ENCODE results near the gene SFXN5. TPM values are rescaled to one million over a fixed set of nuclear protein-coding genes. Genes with fewer than 3 reads are reported as not detected.

Gene SFXN5
- total RNA-seq, 1 donor from 2014 or later, result 4.7 TPM

GRCh38 chr2:73054980-73055379 lies 16.5 kb downstream of the SFXN5 start:
- no peak overlapping the region for H3K9ac ChIP-seq (ENCODE audit: low read depth in 1 of 3, low read length in 3 of 3)
- H3K27me3 ChIP-seq (ENCODE audit: control insufficient read depth in 3 of 3, insufficient read depth in 3 of 3, low read length in 3 of 3), result no peaks in the 10 kb centered on the region
- H3K27ac ChIP-seq (ENCODE audit: low read depth, low read length), result no peak overlapping the region
- H3K9me3 ChIP-seq (ENCODE audit: control insufficient read depth in 3 of 3, low read length in 3 of 3), result peaks cover 0 to 4% (median 0%) of the 10 kb centered on the region in 3 donors
- H3K4me3 ChIP-seq (ENCODE audit: low read length in 3 of 3), result no peak overlapping the region
- peaks cover 11 to 23% (median 20%) of the 10 kb centered on the region in 3 donors for H3K36me3 ChIP-seq (ENCODE audit: control insufficient read depth in 3 of 3, insufficient read depth in 3 of 3, low read length in 3 of 3)
- peaks cover 2 to 7% (median 6%) of the 10 kb centered on the region in 3 donors for H3K4me1 ChIP-seq (ENCODE audit: control insufficient read depth in 3 of 3, insufficient read depth in 3 of 3, low read length in 3 of 3)

GRCh38 chr2:73053316-73054114 lies 18.0 kb downstream of the SFXN5 start:
- Histone ChIP-seq H3K4me1 (ENCODE audit: control insufficient read depth in 3 of 3, insufficient read depth in 3 of 3, low read length in 3 of 3) (no peaks in the 10 kb centered on the region), H3K27me3 (ENCODE audit: control insufficient read depth in 3 of 3, insufficient read depth in 3 of 3, low read length in 3 of 3) (no peaks in the 10 kb centered on the region), H3K27ac (ENCODE audit: low read depth, low read length) (no peak overlapping the region), H3K36me3 (ENCODE audit: control insufficient read depth in 3 of 3, insufficient read depth in 3 of 3, low read length in 3 of 3) (peaks cover 11 to 23% (median 20%) of the 10 kb centered on the region in 3 donors), H3K9ac (ENCODE audit: low read depth in 1 of 3, low read length in 3 of 3) (no peak overlapping the region), H3K9me3 (ENCODE audit: control insufficient read depth in 3 of 3, low read length in 3 of 3) (peaks cover 0 to 4% (median 0%) of the 10 kb centered on the region in 3 donors), H3K4me3 (ENCODE audit: low read length in 3 of 3) (no peak overlapping the region)

GRCh38 chr2:73050121-73050545 lies 21.4 kb downstream of the SFXN5 start:
- no peak overlapping the region for H3K27ac ChIP-seq (ENCODE audit: low read depth, low read length)
- no peaks in the 10 kb centered on the region for H3K4me1 ChIP-seq (ENCODE audit: control insufficient read depth in 3 of 3, insufficient read depth in 3 of 3, low read length in 3 of 3)
- peaks cover 2 to 9% (median 3%) of the 10 kb centered on the region in 3 donors for H3K36me3 ChIP-seq (ENCODE audit: control insufficient read depth in 3 of 3, insufficient read depth in 3 of 3, low read length in 3 of 3)
- no peaks in the 10 kb centered on the region for H3K27me3 ChIP-seq (ENCODE audit: control insufficient read depth in 3 of 3, insufficient read depth in 3 of 3, low read length in 3 of 3)
- no peaks in the 10 kb centered on the region for H3K9me3 ChIP-seq (ENCODE audit: control insufficient read depth in 3 of 3, low read length in 3 of 3)
- no peak overlapping the region for H3K4me3 ChIP-seq (ENCODE audit: low read length in 3 of 3)
- H3K9ac ChIP-seq (ENCODE audit: low read depth in 1 of 3, low read length in 3 of 3), result no peak overlapping the region

DNA sequence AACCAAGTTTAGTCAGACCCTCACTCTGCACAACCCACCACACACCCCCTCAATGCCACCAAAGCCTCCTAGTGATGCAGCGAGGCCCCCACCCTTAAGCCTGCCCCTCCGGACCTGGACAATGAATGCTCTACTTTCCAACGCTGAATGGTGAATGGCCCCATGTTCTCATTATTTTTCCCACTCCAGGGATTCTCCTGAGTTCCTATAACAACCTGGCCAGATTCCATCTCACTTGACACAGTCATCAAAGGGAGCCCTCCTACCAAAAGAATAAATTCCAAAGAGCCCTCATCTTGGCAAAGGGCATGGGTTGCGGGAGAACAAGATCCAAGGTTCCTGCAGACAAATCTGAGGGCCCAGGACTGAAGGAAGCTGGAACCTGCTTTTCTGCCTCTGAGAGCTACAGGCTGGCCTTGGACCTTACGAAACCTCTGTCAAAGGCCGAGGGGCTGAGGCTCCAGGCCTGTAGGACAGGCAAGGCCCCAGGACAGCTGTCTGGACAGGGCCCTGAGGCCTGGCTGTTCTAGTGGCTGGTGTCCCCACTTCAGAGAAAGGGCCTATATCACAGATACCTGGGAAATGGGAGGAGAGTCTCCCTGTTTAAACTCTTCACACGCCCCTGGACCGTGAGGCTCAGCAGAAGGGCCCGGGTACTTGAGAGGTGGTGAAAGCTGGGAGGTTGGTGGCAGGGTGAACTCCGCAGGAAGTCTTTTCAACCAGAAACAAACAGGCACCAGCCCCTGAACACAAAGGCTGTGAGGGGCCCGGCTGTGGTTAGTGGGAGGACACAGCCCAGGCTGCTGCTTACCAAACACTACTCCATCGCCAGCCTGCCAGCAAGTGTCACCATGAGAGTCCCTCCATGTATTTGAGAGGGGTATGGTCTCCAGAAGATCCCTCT lies 27.3 kb downstream of the SFXN5 start:
- Histone ChIP-seq H3K36me3 (ENCODE audit: control insufficient read depth in 3 of 3, insufficient read depth in 3 of 3, low read length in 3 of 3) (peaks cover 0 to 9% (median 4%) of the 10 kb centered on the region in 3 donors), H3K27me3 (ENCODE audit: control insufficient read depth in 3 of 3, insufficient read depth in 3 of 3, low read length in 3 of 3) (no peaks in the 10 kb centered on the region), H3K9me3 (ENCODE audit: control insufficient read depth in 3 of 3, low read length in 3 of 3) (no peaks in the 10 kb centered on the region), H3K9ac (ENCODE audit: low read depth in 1 of 3, low read length in 3 of 3) (no peak overlapping the region), H3K27ac (ENCODE audit: low read depth, low read length) (no peak overlapping the region), H3K4me3 (ENCODE audit: low read length in 3 of 3) (no peak overlapping the region), H3K4me1 (ENCODE audit: control insufficient read depth in 3 of 3, insufficient read depth in 3 of 3, low read length in 3 of 3) (no peaks in the 10 kb centered on the region)

DNA sequence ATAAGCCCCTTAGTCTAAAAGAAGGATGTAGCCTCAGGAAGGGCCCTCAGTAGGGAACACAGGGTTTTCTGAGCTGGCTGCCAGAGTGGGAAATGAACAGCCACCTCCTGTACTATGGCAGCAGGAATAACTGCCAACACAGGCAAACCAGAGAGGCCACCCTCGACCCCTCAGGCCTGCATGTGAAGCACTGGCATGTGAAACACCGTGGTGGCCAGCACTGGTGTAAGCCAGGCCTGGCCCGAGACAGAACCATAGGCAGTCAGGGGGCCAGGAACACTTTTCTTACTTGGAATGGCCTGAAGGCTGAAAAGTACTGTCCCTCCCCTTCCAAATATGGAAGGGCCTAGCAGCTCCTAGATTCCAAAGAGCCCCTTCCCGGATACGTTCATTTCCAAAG lies 28.2 kb downstream of the SFXN5 start:
- Histone ChIP-seq H3K4me3 (ENCODE audit: low read length in 3 of 3) (no peak overlapping the region), H3K4me1 (ENCODE audit: control insufficient read depth in 3 of 3, insufficient read depth in 3 of 3, low read length in 3 of 3) (no peaks in the 10 kb centered on the region), H3K36me3 (ENCODE audit: control insufficient read depth in 3 of 3, insufficient read depth in 3 of 3, low read length in 3 of 3) (peaks cover under 1 to 10% (median 5%) of the 10 kb centered on the region in 3 donors), H3K27me3 (ENCODE audit: control insufficient read depth in 3 of 3, insufficient read depth in 3 of 3, low read length in 3 of 3) (no peaks in the 10 kb centered on the region), H3K27ac (ENCODE audit: low read depth, low read length) (no peak overlapping the region), H3K9me3 (ENCODE audit: control insufficient read depth in 3 of 3, low read length in 3 of 3) (no peaks in the 10 kb centered on the region), H3K9ac (ENCODE audit: low read depth in 1 of 3, low read length in 3 of 3) (no peak overlapping the region)

DNA sequence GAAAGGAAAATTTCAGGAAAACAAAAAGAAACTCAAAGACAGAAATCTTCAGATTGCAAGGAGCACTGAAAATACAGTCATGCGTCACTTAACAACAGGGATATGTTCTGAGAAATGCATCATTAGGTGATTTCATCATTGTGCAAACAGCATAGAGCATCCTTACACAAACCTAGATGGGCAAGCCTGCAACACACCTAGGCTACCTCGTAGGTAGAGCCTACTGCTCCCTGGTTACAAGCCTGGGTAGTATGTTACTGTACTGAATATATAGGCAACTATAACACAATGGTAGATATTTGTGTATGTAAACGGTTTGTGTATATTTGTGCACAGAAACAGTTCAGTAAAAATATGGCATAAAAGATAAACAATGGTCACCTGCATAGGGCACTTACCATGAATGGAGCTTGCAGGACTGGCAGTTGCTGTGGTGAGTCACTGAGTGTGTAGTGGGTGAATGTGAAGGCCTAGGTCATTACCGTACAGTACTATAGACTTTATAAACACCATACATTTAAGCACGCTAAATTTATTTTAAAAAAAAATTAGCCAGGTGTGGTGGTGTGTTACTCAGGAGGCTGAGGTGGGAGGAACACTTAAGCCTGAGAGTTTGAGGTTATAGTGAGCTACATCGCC lies 33.4 kb downstream of the SFXN5 start:
- Histone ChIP-seq H3K36me3 (ENCODE audit: control insufficient read depth in 3 of 3, insufficient read depth in 3 of 3, low read length in 3 of 3) (peaks cover 7 to 17% (median 9%) of the 10 kb centered on the region in 3 donors), H3K4me3 (ENCODE audit: low read length in 3 of 3) (no peak overlapping the region), H3K27me3 (ENCODE audit: control insufficient read depth in 3 of 3, insufficient read depth in 3 of 3, low read length in 3 of 3) (no peaks in the 10 kb centered on the region), H3K4me1 (ENCODE audit: control insufficient read depth in 3 of 3, insufficient read depth in 3 of 3, low read length in 3 of 3) (peaks cover 0 to 3% (median 2%) of the 10 kb centered on the region in 3 donors), H3K9me3 (ENCODE audit: control insufficient read depth in 3 of 3, low read length in 3 of 3) (no peaks in the 10 kb centered on the region), H3K27ac (ENCODE audit: low read depth, low read length) (no peak overlapping the region), H3K9ac (ENCODE audit: low read depth in 1 of 3, low read length in 3 of 3) (no peak overlapping the region)

- no peak overlapping the region for H3K4me3 ChIP-seq (ENCODE audit: low read length in 3 of 3)
- H3K9me3 ChIP-seq (ENCODE audit: control insufficient read depth in 3 of 3, low read length in 3 of 3), result no peaks in the 10 kb centered on the region
- peaks cover 9 to 17% (median 10%) of the 10 kb centered on the region in 3 donors for H3K36me3 ChIP-seq (ENCODE audit: control insufficient read depth in 3 of 3, insufficient read depth in 3 of 3, low read length in 3 of 3)
- H3K27me3 ChIP-seq (ENCODE audit: control insufficient read depth in 3 of 3, insufficient read depth in 3 of 3, low read length in 3 of 3), result no peaks in the 10 kb centered on the region
- H3K27ac ChIP-seq (ENCODE audit: low read depth, low read length), result no peak overlapping the region
- H3K9ac ChIP-seq (ENCODE audit: low read depth in 1 of 3, low read length in 3 of 3), result no peak overlapping the region
- peaks cover 0 to 3% (median 2%) of the 10 kb centered on the region in 3 donors for H3K4me1 ChIP-seq (ENCODE audit: control insufficient read depth in 3 of 3, insufficient read depth in 3 of 3, low read length in 3 of 3)
Measured at GRCh38 chr2:73036766-73037165, 34.7 kb downstream of the SFXN5 start.

GRCh38 chr2:73035899-73036711 lies 35.4 kb downstream of the SFXN5 start:
- H3K27ac ChIP-seq (ENCODE audit: low read depth, low read length), result no peak overlapping the region

More at GRCh38 chr2:73035899-73036711, 35.4 kb downstream of the SFXN5 start:
- peaks cover 0 to 3% (median 2%) of the 10 kb centered on the region in 3 donors for H3K4me1 ChIP-seq (ENCODE audit: control insufficient read depth in 3 of 3, insufficient read depth in 3 of 3, low read length in 3 of 3)
- H3K36me3 ChIP-seq (ENCODE audit: control insufficient read depth in 3 of 3, insufficient read depth in 3 of 3, low read length in 3 of 3), result peaks cover 9 to 17% (median 10%) of the 10 kb centered on the region in 3 donors
- no peaks in the 10 kb centered on the region for H3K9me3 ChIP-seq (ENCODE audit: control insufficient read depth in 3 of 3, low read length in 3 of 3)
- no peaks in the 10 kb centered on the region for H3K27me3 ChIP-seq (ENCODE audit: control insufficient read depth in 3 of 3, insufficient read depth in 3 of 3, low read length in 3 of 3)
- H3K9ac ChIP-seq (ENCODE audit: low read depth in 1 of 3, low read length in 3 of 3), result no peak overlapping the region
- H3K4me3 ChIP-seq (ENCODE audit: low read length in 3 of 3), result no peak overlapping the region

Data from skeletal muscle tissue (tissue), 4 donors.